Measurements from ENCODE around the gene ZNF681.
"Not testable (repeated sequence)": the region's sequence is repeated elsewhere in the genome, so short reads cannot be mapped to it uniquely, and the experiment has no call there.

ZNF681 gene

GRCh38 chr19:23769691-23770468 lies 11.2 kb upstream of the ZNF681 start:
- DNase-seq (ENCODE audit: low read depth) = no peak
- no peak for TF ChIP-seq CTCF (IDR thresholded peaks at IDR 0.05; ENCODE audit: low read depth, low read length, missing control alignments)
- no peak overlapping the region for H3K4me3 ChIP-seq (ENCODE audit: low read depth, low read length)

GRCh38 chr19:23766951-23767350 lies 8.3 kb upstream of the ZNF681 start:
- no peak for TF ChIP-seq CTCF (IDR thresholded peaks at IDR 0.05; ENCODE audit: low read depth, low read length, missing control alignments)
- DNase-seq (ENCODE audit: low read depth) = no peak
- no peak overlapping the region for H3K4me3 ChIP-seq (ENCODE audit: low read depth, low read length)

GRCh38 chr19:23764781-23765180 lies 6.1 kb upstream of the ZNF681 start:
- H3K4me3 ChIP-seq (ENCODE audit: low read depth, low read length) = no peak overlapping the region
- no peak for DNase-seq (ENCODE audit: low read depth)
- TF ChIP-seq CTCF (IDR thresholded peaks at IDR 0.05; ENCODE audit: low read depth, low read length, missing control alignments) = no peak

GRCh38 chr19:23762884-23763711 lies 4.4 kb upstream of the ZNF681 start:
- TF ChIP-seq CTCF (IDR thresholded peaks at IDR 0.05; ENCODE audit: low read depth, low read length, missing control alignments) = no peak
- peak overlapping the region; percentile 77 for H3K4me3 ChIP-seq (ENCODE audit: low read depth, low read length)
- DNase-seq (ENCODE audit: low read depth) = peak; percentile 38

- DNase-seq (ENCODE audit: low read depth) = no peak
- no peak for TF ChIP-seq CTCF (IDR thresholded peaks at IDR 0.05; ENCODE audit: low read depth, low read length, missing control alignments)
- H3K4me3 ChIP-seq (ENCODE audit: low read depth, low read length) = peak overlapping the region; percentile 77
These were observed 3.8 kb upstream of the ZNF681 start for GRCh38 chr19:23762548-23762883.

- H3K4me3 ChIP-seq (ENCODE audit: low read depth, low read length); DNase-seq (ENCODE audit: low read depth): not testable (repeated sequence)
These were observed 1.6 kb upstream of the ZNF681 start for GRCh38 chr19:23760326-23760725.

GRCh38 chr19:23743633-23744232 lies 15.0 kb downstream of the ZNF681 start:
- not testable (repeated sequence) for DNase-seq (ENCODE audit: low read depth); H3K4me3 ChIP-seq (ENCODE audit: low read depth, low read length)

GRCh38 chr19:23730729-23731465 lies 27.8 kb downstream of the ZNF681 start:
- not testable (repeated sequence) for DNase-seq (ENCODE audit: low read depth); H3K4me3 ChIP-seq (ENCODE audit: low read depth, low read length)

GRCh38 chr19:23724161-23724560 lies 34.5 kb downstream of the ZNF681 start:
- DNase-seq (ENCODE audit: low read depth); H3K4me3 ChIP-seq (ENCODE audit: low read depth, low read length): not testable (repeated sequence)

Data from GM12864 (cell line).